NCI-H2171 (cell line): Measurements from ENCODE around the gene NCOA3.
"Not testable (repeated sequence)": the region's sequence is repeated elsewhere in the genome, so short reads cannot be mapped to it uniquely, and the experiment has no call there.

Experiments
- DNase-seq: peaks from one replicate; lab custom pipeline; 2025; lab: John Stamatoyannopoulos, UW

NCOA3 gene

GRCh38 chr20:47501116-47501481 lies 588 bp upstream of the NCOA3 start:
- no peak for DNase-seq

- DNase-seq, result no peak
These were observed 868 bp downstream of the NCOA3 start for GRCh38 chr20:47502271-47503239.

DNA sequence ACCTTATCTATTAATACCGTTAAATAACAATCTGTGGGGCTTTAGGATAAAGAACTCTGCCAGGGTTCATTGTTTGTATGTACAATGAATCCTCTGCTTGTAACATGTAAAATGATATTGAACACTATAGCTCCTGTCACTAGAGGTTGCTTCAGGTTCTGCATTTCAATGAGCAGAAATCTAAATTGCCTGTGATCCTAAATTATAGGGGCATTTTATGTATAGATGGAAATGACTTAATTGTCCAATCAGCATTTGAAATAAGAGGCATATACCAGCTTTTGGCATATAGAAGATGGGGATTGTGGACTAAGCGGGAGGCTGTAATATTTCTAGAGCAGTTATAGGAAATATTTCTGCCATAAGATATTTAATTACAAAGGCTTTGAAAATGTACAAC lies 2.0 kb downstream of the NCOA3 start:
- no peak for DNase-seq

DNA sequence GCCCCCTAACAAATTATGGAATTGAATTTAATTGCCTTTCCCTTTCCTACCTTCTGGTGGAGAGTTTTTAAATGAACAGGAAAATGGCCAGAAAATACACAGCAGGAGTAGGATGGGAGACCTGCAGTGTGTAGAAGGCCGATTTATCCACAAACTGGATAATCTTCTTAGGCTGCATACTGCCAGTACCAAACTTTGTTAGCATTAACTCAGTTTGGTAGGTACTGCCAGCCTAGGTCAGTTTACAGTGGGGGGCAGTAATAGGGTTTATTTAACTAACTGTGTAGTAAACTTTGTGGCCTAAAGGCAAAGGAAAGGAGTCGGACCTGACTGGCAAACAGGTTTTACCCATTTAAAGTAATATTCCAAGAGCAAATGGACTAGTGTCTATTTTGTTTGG lies 4.6 kb downstream of the NCOA3 start:
- DNase-seq, result no peak

DNA sequence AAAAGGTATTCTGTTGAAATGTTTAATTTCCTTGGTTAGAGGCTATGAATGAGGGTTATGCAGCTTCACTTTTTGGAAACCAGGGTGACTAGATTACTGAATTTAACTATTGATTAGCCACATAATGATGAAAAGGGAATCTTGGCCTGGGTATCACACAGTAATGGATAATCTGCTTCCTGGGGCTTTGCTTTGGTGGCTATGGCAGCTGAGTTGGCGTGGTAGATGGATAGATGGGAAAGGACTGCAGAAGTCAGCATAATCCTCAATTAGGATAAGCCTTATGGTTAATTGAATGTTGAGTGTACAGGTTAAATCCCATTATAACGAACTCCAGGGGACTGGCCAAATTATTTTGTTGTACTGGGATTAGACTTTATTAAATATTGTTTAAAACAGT lies 5.2 kb downstream of the NCOA3 start:
- DNase-seq, result no peak

DNA sequence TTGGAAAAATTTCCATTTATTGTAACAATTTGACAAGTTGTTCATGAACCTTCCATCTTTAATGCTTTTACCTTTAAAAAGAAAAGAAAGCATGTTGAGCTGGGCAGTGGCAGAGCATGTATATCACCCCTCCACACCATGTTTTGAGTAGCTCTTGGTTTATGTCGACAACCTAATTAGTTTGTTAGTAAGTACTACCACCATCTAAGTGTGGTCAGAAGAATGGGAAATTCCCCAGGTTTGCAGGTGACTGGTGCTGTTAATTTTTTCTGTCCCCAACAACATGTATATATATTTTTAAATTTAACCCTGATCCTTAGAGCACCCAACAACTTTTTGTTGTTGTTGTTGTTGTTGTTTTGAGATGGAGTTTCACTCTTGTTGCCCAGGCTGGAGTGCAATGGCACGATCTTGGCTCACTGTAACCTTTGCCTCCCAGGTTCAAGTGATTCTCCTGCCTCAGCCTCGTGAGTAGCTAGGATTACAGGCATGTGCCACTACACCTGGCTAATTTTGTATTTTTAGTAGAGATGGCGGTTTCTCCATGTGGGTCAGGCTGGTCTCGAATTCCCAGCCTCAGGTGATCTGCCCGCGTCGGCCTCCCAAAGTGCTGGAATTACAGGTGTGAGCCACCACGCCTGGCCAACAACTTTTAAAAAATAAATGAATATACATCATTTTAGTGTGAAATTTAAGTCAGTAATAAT lies 5.7 kb downstream of the NCOA3 start:
- not testable (repeated sequence) for DNase-seq

DNA sequence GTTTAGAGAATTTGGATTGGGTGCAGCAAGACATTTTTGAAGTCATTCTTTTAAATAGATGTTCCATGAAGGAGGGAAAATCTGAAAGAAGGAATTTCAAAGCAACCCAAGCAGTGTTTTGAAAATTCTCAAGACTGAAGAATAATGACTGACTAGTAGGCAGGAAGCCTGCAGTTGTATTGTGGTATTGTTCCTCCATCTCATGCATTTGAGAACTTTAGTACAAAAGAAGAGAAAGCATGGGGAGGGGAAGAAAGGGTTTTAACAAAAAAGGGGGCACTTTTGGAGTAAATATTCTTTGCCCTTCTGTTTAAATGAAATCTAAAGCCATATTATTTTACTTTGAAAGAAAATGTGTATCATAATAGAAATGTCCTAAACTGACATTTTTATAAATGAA lies 6.6 kb downstream of the NCOA3 start:
- DNase-seq, result no peak

GRCh38 chr20:47509104-47509661 lies 7.5 kb downstream of the NCOA3 start:
- no peak for DNase-seq

DNA sequence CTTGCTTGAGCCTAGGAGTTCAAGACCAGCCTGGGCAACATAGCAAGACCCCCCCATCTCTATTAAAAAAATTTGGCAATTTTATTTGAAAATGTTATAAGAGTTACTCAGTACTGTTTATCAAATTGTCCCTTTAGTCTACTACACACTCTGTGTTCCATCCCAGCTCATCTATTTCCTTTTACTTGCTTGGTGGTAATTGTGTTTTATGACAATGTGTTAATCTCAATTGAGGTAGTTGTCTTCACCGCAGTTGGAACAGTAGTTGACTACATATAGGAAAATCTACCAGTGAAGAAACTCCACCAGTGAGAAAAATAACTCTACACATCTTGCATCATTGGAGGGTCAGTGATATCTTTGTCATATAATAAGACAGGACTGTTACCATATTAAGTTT lies 8.0 kb downstream of the NCOA3 start:
- DNase-seq, result no peak

- DNase-seq, result no peak
These were observed 14.2 kb downstream of the NCOA3 start for GRCh38 chr20:47515843-47516242.

DNA sequence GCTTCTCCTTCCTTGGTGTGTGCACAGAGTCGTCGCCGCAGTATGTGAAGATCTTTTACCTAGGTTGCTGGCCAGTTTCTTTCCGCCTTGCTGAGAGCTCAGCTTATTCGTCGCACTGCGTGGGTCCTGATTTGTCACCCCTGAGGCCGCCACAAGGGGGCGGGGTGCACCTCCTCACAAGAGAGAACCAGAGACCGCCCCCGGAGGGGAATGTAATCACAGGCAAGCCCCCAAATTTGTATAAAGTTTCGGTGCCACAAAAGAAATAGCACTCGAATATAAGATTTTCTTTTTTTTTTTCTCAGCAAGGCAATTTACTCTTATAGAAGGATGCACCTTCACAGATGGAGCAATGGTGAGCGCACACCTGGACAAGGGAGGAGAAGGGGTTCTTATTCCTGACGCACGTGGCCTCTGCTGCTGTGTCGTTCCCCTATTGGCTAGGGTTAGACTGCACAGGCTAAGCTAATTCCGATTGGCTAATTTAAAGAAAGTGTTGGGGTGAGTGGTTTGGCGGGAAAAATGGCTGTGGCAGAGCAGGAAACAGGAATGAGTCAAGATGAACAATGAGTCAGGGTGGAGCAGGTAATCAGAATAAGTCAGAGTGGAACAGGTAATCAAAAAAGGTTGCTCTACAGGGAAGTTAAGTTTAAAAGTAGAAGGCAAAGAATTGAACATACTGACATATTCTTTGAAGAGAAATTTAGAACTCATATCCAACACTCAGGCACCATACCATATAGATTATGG lies 19.5 kb downstream of the NCOA3 start:
- DNase-seq, result no peak

GRCh38 chr20:47524015-47524784 lies 22.5 kb downstream of the NCOA3 start:
- no peak for DNase-seq

DNA sequence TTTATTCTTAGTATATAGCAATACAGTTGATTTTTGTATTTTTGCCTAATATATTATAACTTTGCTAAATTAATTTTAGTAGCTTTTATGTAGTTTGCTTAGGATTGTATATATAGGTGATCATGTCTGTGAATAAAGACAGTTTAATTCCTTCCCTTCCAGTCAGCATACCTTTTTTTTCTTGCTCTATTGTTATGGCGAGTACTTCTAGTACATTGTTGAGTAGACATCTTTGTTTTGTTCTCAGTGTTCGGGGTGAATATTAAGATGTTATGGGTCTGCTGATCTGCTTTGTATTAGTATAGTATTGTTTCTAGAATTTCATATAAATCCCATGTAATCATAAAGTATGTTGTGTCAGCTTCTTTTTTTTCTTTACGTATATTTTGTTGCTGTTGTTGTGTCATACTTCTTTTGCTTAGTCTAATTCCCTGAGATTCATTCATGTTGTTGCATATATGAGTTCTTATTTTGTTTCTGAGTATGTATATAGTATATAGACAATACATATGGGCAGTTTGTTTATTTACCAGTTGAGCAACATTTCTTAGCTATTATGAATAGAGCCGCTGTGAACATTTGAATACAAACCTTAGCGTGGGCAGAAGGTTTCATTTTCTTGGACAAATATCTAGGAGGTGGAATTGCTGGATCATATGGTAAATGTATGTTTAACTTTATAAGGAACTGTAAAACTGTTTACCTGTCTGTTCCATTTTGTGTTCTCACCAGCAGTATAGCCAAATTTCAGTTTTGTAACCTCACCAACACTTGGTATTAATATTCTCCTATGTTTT lies 25.5 kb downstream of the NCOA3 start:
- no peak for DNase-seq

GRCh38 chr20:47529840-47530239 lies 28.2 kb downstream of the NCOA3 start:
- no peak for DNase-seq

DNA sequence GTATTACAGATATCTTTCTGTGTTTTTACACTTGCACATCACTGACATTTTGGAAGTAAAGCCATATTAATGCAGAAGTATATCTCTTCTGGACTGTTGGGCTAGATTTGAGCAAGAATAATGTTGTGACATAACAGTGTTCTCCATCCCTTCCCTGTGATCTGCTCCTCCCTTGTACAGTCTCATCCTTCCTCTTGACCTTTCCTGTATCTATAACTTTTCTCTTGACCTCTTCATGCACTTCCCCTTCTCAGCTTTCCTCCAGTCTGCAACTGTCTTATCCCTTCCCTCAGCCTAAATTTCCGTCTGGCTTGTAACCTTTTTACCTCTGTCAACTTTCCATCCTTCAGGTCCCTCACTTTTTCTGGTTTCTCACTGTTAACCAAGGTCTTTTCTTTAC lies 29.8 kb downstream of the NCOA3 start:
- DNase-seq, result no peak

DNA sequence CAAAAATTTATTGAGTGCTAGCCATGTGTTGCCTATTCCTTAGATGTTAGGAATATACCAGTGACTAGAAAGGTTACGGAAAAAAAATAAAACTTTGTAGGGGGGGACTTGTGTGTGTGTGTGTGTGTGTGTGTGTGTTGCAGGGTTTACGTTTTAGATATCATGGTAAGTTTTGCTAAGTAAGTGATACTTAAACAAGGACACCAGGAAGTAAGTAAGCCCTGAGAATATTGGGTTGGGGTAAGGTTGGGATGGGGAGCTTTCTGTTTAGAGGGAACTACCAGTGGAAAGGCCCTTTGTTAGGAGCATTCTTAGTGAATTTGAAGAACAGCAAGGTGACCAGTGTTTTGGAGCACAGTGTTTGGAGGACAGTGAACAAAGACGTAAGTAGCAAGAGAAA lies 30.3 kb downstream of the NCOA3 start:
- no peak for DNase-seq

DNA sequence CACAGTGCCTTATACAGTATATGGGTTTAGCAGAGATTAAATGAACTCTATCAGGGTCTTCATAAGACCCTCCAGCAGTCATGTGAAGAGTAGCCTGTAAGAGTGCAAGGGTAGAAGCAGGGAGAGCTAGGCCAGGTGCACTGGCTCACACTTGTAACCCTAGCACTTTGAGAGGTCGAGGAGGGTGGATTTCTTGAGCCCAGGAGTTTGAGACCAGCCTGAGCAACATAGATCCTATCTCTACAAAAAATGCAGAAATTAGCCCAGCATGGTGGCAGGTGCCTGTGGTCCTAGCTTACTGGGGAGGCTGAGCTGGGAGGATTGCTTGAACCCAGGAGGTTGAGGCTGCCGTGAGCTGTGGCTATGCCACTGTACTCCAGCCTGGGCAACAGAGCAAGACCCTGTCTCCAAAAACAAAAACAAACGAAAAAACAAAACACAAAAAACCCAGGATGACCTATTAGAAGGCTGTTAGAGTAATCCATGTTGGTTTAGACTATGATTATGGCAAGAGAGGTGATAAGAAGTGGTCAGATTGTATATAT lies 31.9 kb downstream of the NCOA3 start:
- no peak for DNase-seq

DNA sequence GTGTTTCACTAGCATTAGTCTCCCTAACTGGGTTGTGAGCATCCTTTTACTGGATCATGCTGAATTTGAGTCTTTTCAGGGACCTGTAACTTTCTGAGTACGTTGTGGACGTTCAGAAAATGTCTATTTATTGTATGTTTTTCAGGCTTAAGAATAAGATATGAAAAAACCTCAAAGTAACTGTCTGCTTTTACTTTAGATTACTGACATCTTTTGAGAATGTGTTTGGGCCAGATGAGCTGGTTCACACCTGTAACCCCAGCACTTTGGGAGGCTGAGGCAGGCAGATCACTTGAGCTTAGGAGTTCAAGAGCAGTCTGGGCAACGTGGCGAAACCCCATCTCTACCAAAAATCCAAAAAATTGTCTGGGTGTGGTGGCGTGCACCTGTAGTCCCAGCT lies 32.7 kb downstream of the NCOA3 start:
- DNase-seq, result no peak

DNA sequence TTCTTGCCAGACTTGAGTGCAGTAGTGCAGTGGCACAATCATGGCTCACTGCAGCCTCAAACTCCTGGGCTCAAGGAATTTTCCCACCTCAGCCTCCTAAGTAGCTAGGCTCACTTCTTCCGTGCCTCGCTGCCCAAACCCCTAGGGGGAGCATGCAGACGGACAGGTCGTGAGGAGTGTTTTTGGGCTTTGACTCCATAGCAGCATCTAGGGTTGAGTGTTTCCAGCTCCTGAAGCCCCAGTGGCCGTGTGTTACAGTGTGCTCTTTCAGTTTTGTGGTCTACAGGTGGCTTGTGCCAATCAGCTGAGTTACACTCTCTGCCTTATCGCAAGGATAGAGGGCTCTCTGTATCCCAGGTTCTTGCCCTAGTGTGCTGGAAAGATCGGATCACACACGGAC lies 33.4 kb downstream of the NCOA3 start:
- no peak for DNase-seq

GRCh38 chr20:47535994-47536393 lies 34.3 kb downstream of the NCOA3 start:
- no peak for DNase-seq
